Posterior vena cava (tissue), 2 donors: ENCODE data around the gene CDH23. TPM values are rescaled to one million over a fixed set of nuclear protein-coding genes. Genes with fewer than 3 reads are reported as not detected.

Experiments used
- DNase-seq: peaks from one replicate; pipeline ENCODE4 v3.0.0-alpha.2; 2020; ENCODE audit warnings: low spot score
- intact Hi-C, 2 donors: fragments of 100-400 bp; cut with DNase I; formaldehyde crosslinking; loops; one replicate each; pipeline versions ENCODE4 v1.14.1 to v1.14.2; 2022 to 2023
- total RNA-seq, 2 donors: library from RNA; stranded (reverse); fragmentation: NEBNext Ultra II Directional; extraction: Animal tissue kit (Norgen Biotek cat#: 25700); gene quantifications; one replicate each; pipeline ENCODE4 v1.2.1, GENCODE V29; 2021
- donor health status: DM: yes; HTN: yes; CAD: no.
- donor health status: DM: yes; HTN: yes; CAD: no.

Gene CDH23
- total RNA-seq, 2 donors from 2014 or later, result 24.5 to 43.0 TPM

DNA sequence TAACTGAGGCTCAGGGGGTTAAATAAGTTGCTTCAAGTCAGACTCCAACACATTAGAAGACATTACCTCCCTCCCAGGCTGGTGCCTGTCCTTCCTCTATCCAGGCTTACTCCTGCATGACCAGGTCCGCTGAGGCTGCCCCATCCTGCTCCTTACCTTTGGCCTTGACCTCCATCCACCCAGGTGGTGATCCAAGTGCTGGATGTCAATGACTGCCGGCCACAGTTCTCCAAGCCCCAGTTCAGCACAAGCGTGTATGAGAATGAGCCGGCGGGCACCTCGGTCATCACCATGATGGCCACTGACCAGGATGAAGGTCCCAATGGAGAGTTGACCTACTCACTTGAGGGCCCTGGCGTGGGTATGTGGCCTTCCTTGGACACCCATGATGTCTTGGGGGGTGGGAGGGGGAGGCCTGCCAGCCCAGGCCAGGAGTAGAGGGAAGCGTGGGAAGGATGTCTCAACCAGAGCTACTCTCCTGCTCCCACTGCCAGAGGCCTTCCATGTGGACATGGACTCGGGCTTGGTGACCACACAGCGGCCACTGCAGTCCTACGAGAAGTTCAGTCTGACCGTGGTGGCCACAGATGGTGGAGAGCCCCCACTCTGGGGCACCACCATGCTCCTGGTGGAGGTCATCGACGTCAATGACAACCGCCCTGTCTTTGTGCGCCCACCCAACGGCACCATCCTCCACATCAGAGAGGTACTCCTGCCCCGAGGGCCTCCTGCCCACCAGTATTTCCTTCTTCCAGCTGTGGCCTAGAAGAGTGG is 406.2 kb downstream of the CDH23 start:
- DNase-seq, result peak; percentile 76
- intact Hi-C loops, result no loop called here

DNA sequence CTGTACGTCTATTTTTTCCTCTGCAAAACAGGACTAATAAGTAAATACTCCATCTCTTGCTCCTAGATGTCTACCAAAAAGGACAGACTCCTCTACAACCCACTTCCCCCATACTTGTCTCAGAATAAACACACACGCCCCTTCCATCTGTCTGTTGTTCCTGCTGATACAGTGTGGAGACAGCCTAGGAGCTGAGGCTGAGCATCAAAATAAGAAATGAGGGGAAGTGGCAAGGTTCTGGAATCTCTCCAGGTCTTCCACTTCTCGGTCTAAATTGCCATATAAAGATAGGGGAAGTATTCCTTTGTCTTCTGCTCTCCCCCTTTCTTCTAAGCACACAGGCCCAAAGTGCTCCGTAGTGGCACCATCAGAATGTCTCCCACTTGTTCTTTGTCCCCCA is 407.4 kb downstream of the CDH23 start:
- intact Hi-C loops, result no loop called here

DNA sequence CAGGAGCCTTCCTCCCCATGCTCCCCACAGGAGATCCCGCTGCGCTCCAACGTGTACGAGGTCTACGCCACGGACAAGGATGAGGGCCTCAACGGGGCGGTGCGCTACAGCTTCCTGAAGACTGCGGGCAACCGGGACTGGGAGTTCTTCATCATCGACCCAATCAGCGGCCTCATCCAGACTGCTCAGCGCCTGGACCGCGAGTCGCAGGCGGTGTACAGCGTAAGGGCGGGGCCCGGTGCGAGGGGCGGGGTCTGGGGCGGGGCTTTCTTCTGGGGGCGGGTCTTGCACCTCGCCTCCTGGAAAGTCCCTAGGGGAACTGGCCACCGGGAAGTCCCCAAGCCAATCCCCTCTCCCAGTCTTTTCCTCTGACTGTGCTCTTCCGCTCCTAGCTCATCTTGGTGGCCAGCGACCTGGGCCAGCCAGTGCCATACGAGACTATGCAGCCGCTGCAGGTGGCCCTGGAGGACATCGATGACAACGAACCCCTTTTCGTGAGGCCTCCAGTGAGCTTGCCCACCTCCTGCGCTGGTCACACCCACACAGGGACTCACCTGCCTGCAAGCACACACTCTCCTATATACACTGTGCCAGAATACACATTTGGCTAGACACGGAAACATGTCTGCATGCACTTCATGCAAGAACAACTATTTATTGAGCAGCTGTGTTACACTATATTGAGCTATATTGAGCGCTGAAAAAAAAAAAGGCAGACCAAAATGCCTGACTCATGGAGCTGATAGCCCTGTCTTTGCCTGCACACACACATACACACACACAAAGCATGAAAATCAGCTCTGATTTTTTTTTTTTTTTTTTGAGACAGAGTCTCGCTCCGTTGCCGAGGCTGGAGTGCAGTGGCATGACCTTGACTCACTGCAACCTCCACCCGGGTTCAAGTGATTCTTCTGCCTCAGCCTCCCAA is 409.3 kb downstream of the CDH23 start:
- DNase-seq, result peak; percentile 87
- intact Hi-C loops, result no loop called here

More for the DNA sequence above, 407.4 kb downstream of the CDH23 start:
- DNase-seq, result no peak

DNA sequence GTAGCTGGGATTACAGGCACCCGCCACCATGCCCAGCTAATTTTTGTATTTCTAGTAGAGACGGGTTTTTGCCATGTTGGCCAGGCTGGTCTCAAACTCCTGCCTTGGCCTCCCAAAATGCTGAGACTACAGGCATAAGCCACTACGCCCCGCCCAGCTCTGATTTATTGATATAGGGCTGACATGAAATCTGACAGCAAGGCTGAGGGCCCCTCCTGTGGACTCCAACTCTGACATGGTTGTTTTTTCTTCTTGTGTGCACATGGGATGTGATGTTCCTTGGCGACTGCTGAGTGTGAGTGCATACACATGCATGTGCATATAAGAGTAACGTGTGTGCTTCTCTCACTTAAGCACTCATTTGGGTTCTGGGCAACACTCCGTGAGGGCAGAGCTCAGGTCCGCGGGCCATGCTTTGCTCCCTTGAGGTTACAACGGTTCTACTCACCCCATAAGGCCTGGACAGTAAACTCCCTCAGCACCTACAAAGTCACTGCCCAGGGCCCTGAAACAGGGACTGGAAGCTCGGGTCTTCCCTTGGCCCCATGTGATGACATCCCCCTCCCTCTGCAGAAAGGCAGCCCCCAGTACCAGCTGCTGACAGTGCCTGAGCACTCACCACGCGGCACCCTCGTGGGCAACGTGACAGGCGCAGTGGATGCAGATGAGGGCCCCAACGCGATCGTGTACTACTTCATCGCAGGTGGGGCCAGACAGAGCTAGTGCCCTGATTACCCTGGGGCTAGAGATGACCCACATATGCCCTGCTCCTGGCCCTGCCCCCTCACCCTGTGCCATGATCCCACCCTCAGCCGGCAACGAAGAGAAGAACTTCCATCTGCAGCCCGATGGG is 410.2 kb downstream of the CDH23 start:
- peak; percentile 80 for DNase-seq
- intact Hi-C loops, result no loop called here

DNA sequence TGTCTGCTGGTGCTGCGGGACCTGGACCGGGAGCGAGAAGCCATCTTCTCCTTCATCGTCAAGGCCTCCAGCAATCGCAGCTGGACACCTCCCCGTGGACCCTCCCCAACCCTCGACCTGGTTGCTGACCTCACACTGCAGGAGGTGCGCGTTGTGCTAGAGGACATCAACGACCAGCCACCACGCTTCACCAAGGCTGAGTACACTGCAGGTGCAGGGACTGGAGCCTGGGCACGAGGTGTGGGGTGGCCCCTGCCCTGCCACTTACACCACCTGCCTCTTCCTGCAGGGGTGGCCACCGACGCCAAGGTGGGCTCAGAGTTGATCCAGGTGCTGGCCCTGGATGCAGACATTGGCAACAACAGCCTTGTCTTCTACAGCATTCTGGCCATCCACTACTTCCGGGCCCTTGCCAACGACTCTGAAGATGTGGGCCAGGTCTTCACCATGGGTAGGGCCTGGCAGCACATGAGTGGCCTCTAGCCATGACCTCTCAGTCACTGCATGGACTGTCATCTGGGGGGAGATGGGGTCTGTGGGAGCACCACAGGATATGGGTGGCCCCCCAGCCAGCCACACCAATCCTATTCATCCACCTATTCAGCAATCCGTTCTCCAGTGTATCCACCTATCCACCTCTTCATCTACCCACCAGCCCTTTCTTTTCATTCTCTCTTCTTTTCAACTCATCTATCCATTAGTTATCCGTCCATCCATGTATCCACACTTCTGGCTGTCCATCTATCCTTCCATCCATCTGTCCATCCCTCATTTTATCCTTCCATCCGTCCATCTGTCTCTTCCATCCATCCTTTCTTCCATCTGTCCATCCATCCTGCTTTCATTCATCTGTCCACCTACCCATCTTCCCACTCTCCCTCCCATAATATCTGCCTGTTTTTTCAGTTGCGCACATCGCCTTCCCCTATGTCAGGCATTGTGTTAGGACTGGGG is 411.1 kb downstream of the CDH23 start:
- DNase-seq, result peak; percentile 81
- intact Hi-C loops, result no loop called here

DNA sequence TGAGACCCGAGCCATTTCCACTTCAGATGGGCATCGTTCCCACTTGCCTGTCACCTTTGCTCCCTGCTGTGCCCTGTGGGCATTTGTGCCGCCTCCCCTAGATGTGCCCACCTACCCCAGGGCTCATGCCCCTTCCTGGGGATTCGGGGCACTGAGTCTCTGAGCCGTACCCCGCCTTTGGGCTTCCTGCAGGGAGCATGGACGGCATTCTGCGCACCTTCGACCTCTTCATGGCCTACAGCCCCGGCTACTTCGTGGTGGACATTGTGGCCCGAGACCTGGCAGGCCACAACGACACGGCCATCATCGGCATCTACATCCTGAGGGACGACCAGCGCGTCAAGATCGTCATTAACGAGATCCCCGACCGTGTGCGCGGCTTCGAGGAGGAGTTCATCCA is 412.9 kb downstream of the CDH23 start:
- DNase-seq, result peak; percentile 77
- intact Hi-C loops, result loop anchor here in 1 of 2 donors (5.0 to 10.0 kb wide), 2 partner anchors 412 to 495 kb away; partner anchors contain the start of genes CDH23 and SLC29A3

DNA sequence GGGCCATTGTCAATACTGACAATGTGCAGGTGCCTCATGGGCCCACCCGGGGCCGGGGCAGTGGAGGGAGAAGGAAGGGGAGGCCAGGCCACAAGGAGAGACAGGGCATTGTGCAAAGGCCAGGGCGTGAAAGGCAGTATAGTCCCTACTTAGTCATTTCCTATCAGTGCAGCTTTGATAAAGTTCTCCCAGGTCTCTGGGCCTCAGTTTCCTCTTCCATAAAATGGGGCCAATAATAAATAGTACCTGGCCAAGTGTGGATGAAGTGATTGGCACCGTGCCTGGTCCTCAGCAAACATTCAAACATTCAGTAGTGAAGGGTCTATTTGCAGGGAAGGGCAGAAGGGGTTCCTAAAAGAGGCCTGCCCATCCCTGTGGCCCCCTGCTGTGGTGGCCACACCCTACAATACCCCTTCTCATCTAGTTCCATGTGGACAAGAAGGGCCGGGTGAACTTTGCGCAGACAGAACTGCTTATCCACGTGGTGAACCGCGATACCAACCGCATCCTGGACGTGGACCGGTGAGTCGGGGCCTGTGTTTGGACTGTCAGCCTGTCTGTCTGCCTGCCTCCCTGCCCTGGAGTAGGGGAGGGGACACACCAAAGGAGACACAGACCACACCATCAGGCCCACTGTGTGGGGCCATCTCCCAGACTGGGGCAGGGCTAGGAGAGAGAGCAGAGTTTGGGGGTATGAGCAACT is 413.5 kb downstream of the CDH23 start:
- peak; percentile 62 for DNase-seq
- intact Hi-C loops, result loop anchor here in 1 of 2 donors (5.0 to 10.0 kb wide), 2 partner anchors 413 to 495 kb away; partner anchors contain the start of genes CDH23 and SLC29A3

DNA sequence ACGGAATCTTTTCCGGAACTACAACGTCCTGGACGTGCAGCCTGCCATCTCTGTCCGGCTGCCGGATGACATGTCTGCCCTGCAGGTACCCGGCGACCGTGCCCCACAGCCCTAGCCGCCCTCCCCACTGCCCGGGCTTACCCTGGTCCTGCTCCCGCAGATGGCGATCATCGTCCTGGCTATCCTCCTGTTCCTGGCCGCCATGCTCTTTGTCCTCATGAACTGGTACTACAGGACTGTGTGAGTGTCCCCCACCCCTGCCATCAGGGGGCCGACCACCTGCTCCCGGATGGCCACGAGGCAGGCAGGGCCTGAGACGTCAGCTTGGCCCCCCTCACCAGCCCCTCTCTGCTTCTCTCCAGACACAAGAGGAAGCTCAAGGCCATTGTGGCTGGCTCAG is 414.6 kb downstream of the CDH23 start:
- peak; percentile 79 for DNase-seq
- intact Hi-C loops, result loop anchor here in 1 of 2 donors (5.0 to 10.0 kb wide), 2 partner anchors 414 to 497 kb away; partner anchors contain the start of genes CDH23 and SLC29A3

DNA sequence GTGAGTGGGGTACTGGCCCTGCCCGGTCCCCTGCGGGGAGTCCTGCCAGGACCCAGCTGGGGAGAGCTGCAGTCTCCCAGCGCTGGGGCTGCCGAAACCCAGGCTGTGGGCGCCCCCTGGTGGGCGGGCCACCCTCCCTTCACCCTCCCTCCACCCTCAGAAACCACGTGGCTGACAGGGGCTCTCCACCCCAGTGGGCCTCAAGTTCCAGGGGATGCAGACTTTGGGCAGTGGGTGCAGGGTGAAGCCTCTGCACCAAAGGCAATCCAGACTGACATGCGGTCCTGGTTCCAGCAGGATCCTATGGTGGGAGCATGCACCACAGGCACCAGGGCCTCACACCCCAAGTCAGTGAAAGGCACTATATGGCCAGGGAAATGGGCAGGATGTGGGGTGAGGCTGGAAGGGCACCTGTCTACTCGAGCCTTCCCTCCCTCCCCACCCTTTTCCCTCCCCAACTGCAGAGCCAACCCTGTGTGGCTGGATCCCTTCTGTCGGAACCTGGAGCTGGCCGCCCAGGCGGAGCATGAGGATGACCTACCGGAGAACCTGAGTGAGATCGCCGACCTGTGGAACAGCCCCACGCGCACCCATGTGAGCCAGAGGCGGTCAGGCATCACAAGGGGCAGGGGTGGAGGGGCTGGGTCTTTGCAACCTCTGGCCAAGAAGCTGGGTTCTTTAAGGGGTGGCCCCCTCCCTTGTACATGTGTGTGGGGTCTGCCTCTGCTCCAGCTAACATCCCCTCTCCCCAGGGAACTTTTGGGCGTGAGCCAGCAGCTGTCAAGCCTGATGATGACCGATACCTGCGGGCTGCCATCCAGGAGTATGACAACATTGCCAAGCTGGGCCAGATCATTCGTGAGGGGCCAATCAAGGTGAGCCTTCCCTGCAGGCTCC is 415.5 kb downstream of the CDH23 start:
- DNase-seq, result peak; percentile 92
- intact Hi-C loops, result loop anchor here in 1 of 2 donors (5.0 to 10.0 kb wide), 2 partner anchors 415 to 497 kb away; partner anchors contain the start of genes CDH23 and SLC29A3

DNA sequence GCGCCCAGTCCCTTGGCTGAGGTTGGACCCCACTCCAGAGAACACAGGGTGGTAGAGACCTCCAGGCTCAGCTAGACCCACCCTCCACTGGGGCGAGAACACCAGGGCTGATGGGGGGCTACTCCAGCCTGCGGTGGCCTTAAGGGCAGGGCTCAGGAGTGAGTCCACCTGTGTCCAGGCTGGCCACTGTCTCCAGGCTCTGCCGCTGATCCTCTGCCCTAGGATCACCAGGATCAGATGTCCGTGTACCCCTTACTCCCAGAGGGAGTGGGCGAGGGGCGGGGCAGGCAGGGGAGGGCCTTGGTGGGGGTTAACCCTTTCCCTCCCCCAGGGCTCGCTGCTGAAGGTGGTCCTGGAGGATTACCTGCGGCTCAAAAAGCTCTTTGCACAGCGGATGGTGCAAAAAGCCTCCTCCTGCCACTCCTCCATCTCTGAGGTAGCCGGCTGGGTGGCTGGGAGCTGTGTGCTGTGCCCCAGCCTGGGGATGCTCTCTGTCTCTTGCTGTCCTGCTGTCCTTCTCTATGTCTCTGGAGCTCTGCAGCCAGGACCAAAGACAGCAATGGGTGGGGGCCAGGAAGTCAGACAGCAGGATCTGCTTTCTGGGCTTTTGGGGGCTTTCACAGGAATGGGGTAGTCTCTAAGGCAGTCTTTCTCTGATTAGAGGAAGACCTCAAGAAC is 416.3 kb downstream of the CDH23 start:
- intact Hi-C loops, result loop anchor here in 1 of 2 donors (5.0 to 10.0 kb wide), 2 partner anchors 416 to 498 kb away; partner anchors contain the start of genes CDH23 and SLC29A3
- no peak for DNase-seq

DNA sequence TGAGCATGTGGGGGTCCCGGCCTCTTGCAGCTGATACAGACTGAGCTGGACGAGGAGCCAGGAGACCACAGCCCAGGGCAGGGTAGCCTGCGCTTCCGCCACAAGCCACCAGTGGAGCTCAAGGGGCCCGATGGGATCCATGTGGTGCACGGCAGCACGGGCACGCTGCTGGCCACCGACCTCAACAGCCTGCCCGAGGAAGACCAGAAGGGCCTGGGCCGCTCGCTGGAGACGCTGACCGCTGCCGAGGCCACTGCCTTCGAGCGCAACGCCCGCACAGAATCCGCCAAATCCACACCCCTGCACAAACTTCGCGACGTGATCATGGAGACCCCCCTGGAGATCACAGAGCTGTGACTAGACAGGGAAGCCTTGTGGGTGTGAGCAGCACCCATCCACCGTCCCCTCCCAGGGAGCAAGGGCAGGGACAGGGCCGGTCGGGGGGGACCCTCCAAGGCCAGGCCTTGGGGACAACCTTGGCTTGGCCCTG is 418.2 kb downstream of the CDH23 start:
- intact Hi-C loops, result loop anchor here in 1 of 2 donors (5.0 to 10.0 kb wide), 2 partner anchors 418 to 500 kb away; partner anchors contain the start of genes CDH23 and SLC29A3
- peak; percentile 82 for DNase-seq

DNA sequence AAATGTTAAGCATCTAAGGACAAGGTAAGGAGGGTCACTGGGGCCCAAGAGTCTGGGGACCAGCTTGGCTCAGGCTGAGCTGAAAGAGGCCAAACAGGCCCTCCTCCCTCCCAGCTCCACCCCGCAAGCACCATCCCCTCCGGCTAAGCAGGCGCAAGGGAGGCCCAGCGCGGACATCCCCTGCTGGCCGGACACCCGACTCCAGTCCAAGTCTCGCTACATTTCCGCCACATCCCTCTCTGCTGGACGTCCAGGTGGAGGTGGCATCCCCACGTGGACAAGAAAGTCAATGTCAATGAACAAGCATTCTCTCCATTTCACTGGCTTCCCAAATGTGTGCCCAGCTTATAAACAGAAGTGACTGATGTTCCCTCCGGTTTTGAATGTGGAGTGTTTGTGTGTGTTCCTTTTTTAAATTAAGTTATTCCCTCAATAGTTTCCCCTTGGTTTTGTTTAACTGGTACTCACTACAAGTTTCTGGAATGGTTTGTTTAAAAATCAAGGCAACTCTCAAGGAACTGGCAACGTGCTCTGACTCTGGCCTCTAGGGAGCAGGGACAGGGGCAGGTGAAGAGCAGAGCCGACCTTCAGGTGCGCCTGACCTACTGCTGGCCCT is 418.9 kb downstream of the CDH23 start:
- no peak for DNase-seq
- intact Hi-C loops, result loop anchor here in 1 of 2 donors (10.0 kb wide), 1 partner anchor 501 kb away; the partner anchor contains the start of gene SLC29A3

DNA sequence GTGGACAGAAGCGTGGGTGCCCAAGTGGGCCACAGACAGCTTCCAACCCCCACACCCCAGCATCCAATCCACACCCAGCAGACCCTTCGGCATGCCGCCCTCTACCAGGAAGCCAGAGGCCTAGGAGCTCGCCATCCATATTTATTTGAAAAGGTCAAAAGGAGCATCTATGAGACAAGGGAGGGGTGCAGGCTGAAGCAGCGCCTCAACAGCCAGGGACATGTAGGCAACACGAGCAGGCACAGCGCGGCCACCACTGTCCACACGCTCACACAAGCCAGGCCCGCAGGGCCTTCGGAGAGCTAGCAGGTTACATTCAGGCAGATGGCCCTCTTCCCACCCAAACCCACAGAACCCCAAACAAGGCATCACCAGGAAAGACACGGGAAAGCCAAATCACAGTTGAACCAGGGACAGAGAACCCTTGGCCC is 419.7 kb downstream of the CDH23 start:
- intact Hi-C loops, result loop anchor here in 1 of 2 donors (10.0 kb wide), 1 partner anchor 502 kb away; the partner anchor contains the start of gene SLC29A3
- DNase-seq, result no peak

DNA sequence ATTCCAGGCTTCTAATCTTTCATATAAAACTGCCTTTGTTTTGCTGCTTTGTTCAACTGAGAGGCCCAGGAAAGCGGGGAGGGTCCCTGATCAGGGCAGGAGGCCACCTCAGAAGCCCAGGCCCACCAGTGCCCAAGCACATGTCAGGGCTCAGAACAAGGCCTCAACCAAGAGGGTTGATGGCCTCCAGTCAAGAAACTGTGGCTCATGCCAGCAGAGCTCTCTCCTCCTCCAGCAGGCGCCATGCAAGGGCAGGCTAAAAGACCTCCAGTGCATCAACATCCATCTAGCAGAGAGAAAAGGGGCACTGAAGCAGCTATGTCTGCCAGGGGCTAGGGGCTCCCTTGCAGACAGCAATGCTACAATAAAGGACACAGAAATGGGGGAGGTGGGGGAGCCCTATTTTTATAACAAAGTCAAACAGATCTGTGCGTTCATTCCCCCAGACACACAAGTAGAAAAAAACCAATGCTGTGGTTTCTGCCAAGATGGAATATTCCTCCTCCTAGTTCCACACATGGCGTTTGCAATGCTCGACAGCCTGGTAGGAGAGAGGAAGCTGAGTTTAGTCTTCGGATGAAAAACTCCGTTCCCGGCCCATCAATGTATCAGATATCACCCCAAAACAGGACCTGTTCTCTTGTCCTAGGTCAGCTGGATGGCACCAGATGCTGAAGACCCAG is 420.4 kb downstream of the CDH23 start:
- intact Hi-C loops, result loop anchor here in 1 of 2 donors (10.0 kb wide), 1 partner anchor 502 kb away; the partner anchor contains the start of gene SLC29A3
- DNase-seq, result no peak
